K562 (cell line): ENCODE data around the gene FAM53B. TPM values are rescaled to one million over a fixed set of nuclear protein-coding genes. Genes with fewer than 3 reads are reported as not detected.

ENCODE experiments used
- ATF7 ChIP-seq: fragments of 450-650 bp; IDR thresholded peaks from 2 replicates; pipeline ENCODE4 v1.7.1; 2014; ENCODE audit warnings: mild to moderate bottlenecking, moderate library complexity
- E2F1 ChIP-seq: sonication (generic); formaldehyde crosslinking; IDR thresholded peaks from 2 replicates; pipeline ENCODE4 v1.8.1; 2023; ENCODE audit warnings: mild to moderate bottlenecking, missing genetic modification reagents, moderate library complexity
- KAT7 ChIP-seq: sonication (generic); formaldehyde crosslinking; IDR thresholded peaks from 2 replicates; pipeline ENCODE4 v1.8.0; 2022; ENCODE audit warnings: missing genetic modification reagents, mild to moderate bottlenecking, borderline replicate concordance
- LEF1 ChIP-seq: fragments of 450-650 bp; IDR thresholded peaks from 2 replicates; pipeline ENCODE4 v1.6.1; 2016; ENCODE audit warnings: mild to moderate bottlenecking
- MEF2D ChIP-seq: conservative IDR thresholded peaks from 2 replicates; pipeline ENCODE4 v1.6.1; 2016; ENCODE audit warnings: low read depth, missing genetic modification characterization, missing compliant biosample characterization
- NFIX ChIP-seq: fragments of 250-450 bp; sonication (Bioruptor Pico); IDR thresholded peaks from 2 replicates; pipeline ENCODE4 v1.4.0; 2020; ENCODE audit warnings: low read depth, mild to moderate bottlenecking, moderate library complexity
- NONO ChIP-seq, 2 experiments: fragments of 200-400 bp in 1 of 2; fragments of 450-650 bp in 1 of 2; formaldehyde crosslinking in 1 of 2; IDR thresholded peaks; 2 replicates each; pipeline ENCODE4 v1.6.1; 2017; ENCODE audit warnings: low read depth in 2 of 2, mild to moderate bottlenecking in 2 of 2, moderate library complexity in 2 of 2, low read length in 1 of 2
- POLR2H ChIP-seq: IDR thresholded peaks from 2 replicates; pipeline ENCODE4 v1.6.1; 2016; ENCODE audit warnings: missing genetic modification characterization, low read depth, mild to moderate bottlenecking, control low read depth, missing compliant biosample characterization, moderate library complexity
- SMARCE1 ChIP-seq: fragments of 450-650 bp; IDR thresholded peaks from 2 replicates; pipeline ENCODE4 v1.7.1; 2016; ENCODE audit warnings: mild to moderate bottlenecking
- ZNF75A ChIP-seq: fragments of 450-650 bp; formaldehyde crosslinking; IDR thresholded peaks from 2 replicates; pipeline ENCODE4 v1.4.0; 2020; ENCODE audit warnings: mild to moderate bottlenecking
- polyA plus RNA-seq, 8 experiments: library from polyadenylated mRNA; depleted of rRNA in 4 of 8; stranded (reverse) in 5 of 8; unstranded in 3 of 8; fragments of >200 nt; fragmentation: Nextera tagmentation in 2 of 8; fragmentation: Illumina TruSeq in 1 of 8; extraction: Ambion mirVana in 2 of 8; extraction: Trizol in 1 of 8; gene quantifications; 2 replicates each; pipeline versions ENCODE4 v1.2.1 to v1.2.3, GENCODE V29; 2011 to 2014; ENCODE audit warnings: inconsistent platforms in 1 of 8, missing spikeins in 1 of 8
- total RNA-seq, 7 experiments: library from RNA; depleted of rRNA in 6 of 7; stranded (reverse); fragments of >200 nt in 6 of 7; fragmentation: Illumina TruSeq in 2 of 7; extraction: Trizol in 2 of 7; gene quantifications; 2 replicates each; pipeline versions ENCODE4 v1.2.1 to v1.2.3, GENCODE V29; 2011 to 2021; ENCODE audit warnings: low replicate concordance in 1 of 7
- TF ChIP-seq, protein P1 (sequence below): sonication (generic); formaldehyde crosslinking; IDR thresholded peaks from 2 replicates; pipeline ENCODE4 v1.4.0; 2020; ENCODE audit warnings: mild to moderate bottlenecking, missing genetic modification reagents
- TF ChIP-seq, protein P2 (sequence below): fragments of 450-650 bp; IDR thresholded peaks from 2 replicates; pipeline ENCODE4 v1.6.1; 2016

The FAM53B gene
- total and polyA plus RNA-seq, 9 of the 15 experiments (the other 6 are each of a cell fraction or from before 2014, with no cell fraction given) = 0.03 to 16.5 (median 5.0) TPM

- TF ChIP-seq, protein P1, sequence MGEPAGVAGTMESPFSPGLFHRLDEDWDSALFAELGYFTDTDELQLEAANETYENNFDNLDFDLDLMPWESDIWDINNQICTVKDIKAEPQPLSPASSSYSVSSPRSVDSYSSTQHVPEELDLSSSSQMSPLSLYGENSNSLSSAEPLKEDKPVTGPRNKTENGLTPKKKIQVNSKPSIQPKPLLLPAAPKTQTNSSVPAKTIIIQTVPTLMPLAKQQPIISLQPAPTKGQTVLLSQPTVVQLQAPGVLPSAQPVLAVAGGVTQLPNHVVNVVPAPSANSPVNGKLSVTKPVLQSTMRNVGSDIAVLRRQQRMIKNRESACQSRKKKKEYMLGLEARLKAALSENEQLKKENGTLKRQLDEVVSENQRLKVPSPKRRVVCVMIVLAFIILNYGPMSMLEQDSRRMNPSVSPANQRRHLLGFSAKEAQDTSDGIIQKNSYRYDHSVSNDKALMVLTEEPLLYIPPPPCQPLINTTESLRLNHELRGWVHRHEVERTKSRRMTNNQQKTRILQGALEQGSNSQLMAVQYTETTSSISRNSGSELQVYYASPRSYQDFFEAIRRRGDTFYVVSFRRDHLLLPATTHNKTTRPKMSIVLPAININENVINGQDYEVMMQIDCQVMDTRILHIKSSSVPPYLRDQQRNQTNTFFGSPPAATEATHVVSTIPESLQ (CRISPR knock-in tag) = peak; percentile 65; the same call in 1 of the 2 replicates
- TF ChIP-seq MEF2D = no peak
- peak; percentile 73 for TF ChIP-seq POLR2H (tag)
- TF ChIP-seq ATF7 = peak; percentile 57; the same call in 1 of the 2 replicates
- TF ChIP-seq, protein P2, sequence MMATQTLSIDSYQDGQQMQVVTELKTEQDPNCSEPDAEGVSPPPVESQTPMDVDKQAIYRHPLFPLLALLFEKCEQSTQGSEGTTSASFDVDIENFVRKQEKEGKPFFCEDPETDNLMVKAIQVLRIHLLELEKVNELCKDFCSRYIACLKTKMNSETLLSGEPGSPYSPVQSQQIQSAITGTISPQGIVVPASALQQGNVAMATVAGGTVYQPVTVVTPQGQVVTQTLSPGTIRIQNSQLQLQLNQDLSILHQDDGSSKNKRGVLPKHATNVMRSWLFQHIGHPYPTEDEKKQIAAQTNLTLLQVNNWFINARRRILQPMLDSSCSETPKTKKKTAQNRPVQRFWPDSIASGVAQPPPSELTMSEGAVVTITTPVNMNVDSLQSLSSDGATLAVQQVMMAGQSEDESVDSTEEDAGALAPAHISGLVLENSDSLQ = no peak
- peak; percentile 83 for TF ChIP-seq NFIX (CRISPR knock-in tag)
- peak; percentile 65 to 93; a peak in 3 of 4 replicates for TF ChIP-seq NONO (IDR thresholded peaks at IDR 0.05; ENCODE audit: low read depth in 2 of 2, low read length in 1 of 2)
- peak; percentile 65; the same call in 1 of the 2 replicates for TF ChIP-seq KAT7
- TF ChIP-seq E2F1 (CRISPR knock-in tag) = peak; percentile 65; the same call in 1 of the 2 replicates
- TF ChIP-seq LEF1 = no peak
- 0 out of 2 replicates have a peak, but pooled peaks have one; percentile 8 for TF ChIP-seq SMARCE1
- TF ChIP-seq ZNF75A (CRISPR knock-in tag) = no peak
Measured at GRCh38 chr10:124791547-124792348, 47.6 kb upstream of the FAM53B start, which contains the start of gene EEF1AKMT2 (continued).
